ENCODE results near the gene MPPED2. TPM values are rescaled to one million over a fixed set of nuclear protein-coding genes. Genes with fewer than 3 reads are reported as not detected.

MPPED2 gene
- total and polyA plus RNA-seq, 10 of the 15 experiments (the other 5 are each of a cell fraction or from before 2014, with no cell fraction given): not detected

DNA sequence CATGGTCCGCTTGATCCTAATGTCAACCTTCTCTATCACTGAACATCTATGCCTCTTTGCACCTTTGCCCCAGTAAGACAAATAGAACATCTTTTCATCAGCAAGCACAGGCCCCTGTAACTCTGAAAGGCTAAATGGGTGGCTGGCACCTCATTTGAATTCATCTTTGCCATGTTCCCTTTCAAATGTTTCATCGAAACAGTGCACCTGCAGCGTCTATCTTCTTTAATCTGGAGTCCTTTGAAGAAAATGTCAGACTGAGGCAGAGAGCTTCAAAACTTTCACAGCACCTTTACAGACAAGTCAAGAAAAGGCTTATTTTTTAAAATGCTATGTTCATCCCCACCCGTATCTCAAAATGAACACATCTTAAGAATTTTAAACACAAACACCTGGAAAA is 3.4 kb downstream of the MPPED2 start (continued):
- no peak for TF ChIP-seq ZNF592 (IDR thresholded peaks at IDR 0.05)
- TF ChIP-seq FOXM1 (IDR thresholded peaks at IDR 0.05; ENCODE audit: low read depth, low read length): no peak
- no peak for TF ChIP-seq JUND (IDR thresholded peaks at IDR 0.05; ENCODE audit: low read depth, low read length)
- no peak for TF ChIP-seq ETV6 (conservative IDR thresholded peaks at IDR 0.05 in 1 of 2, IDR thresholded peaks at IDR 0.05 in 1 of 2; ENCODE audit: borderline replicate concordance in 1 of 2, low read depth in 1 of 2)

DNA sequence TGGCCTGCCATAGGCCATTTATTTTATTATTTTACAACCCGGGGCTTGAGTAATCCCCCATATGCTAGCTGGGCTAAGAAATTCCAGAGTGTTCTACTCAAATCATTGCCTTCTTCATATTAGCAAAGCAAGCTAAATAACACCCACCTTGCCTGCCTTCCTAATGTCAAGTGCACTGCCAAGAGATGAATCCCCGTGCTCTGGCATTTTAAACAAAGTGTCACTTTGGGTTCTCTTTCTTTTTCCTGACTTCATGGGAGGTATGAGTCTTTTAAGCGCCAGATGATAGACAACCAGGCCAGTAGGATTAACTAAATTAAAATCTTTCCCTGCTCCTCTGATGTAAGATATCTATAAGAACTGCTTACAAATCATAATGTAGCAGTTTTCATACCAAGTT is 4.5 kb downstream of the MPPED2 start:
- no peak overlapping the region for H3K27ac ChIP-seq (ENCODE audit: control insufficient read depth, insufficient read depth)
- SMC1A ChIA-PET (ENCODE audit: uncharacterized antibody, unreplicated experiment): interaction anchor here (1.0 kb wide), 1 partner anchor 10 kb away, joined by 3 read pairs; no protein-coding TSS in a partner anchor
- intact Hi-C loops (cut with micrococcal nuclease; ENCODE audit: unreplicated experiment): no loop called here
- H3K4me1 ChIP-seq (ENCODE audit: control insufficient read depth, insufficient read depth, low read length): no peaks in the 10 kb centered on the region
- no peak for DNase-seq (ENCODE audit: low read depth, low spot score)
- H3K9me3 ChIP-seq (replicated peaks; ENCODE audit: control insufficient read depth, insufficient read depth, low read length): no peaks in the 10 kb centered on the region
- RAD21 ChIA-PET (ENCODE audit: unreplicated experiment): no interaction called here
- no TSS peak for BruUV-seq (replicated peaks)
- H3K4me2 ChIP-seq (ENCODE audit: control insufficient read depth, insufficient read depth): no peak overlapping the region
- CTCF ChIA-PET: no interaction called here
- POLR2A ChIA-PET: no interaction called here
- WGBS (ENCODE audit: insufficient coverage, insufficient replicate concordance, low lambda C conversion rate, missing lambda C conversion rate): 13% methylated on average over 3 of the region's 3 CpGs
- H3K4me3 ChIP-seq: no peak overlapping the region
- no peaks in the 10 kb centered on the region for H4K20me1 ChIP-seq (ENCODE audit: control insufficient read depth, insufficient read depth)
- H2AFZ ChIP-seq (ENCODE audit: control insufficient read depth, low read depth, low read length): no peak overlapping the region
- FAIRE-seq: no peak
- H3K9ac ChIP-seq (ENCODE audit: control insufficient read depth, insufficient read depth, low read length): no peak overlapping the region
- TF ChIP-seq SPI1 (IDR thresholded peaks at IDR 0.05; ENCODE audit: borderline replicate concordance, insufficient read depth, low read depth, low read length) (no peak), SMARCA5 (IDR thresholded peaks at IDR 0.05) (no peak), PRDM15 (CRISPR knock-in tag; IDR thresholded peaks at IDR 0.05) (no peak), RCOR1 (conservative IDR thresholded peaks at IDR 0.05; ENCODE audit: low read depth, low read length) (no peak), SREBF2 (IDR thresholded peaks at IDR 0.05; ENCODE audit: low read length) (no peak), SMC3 (IDR thresholded peaks at IDR 0.05; ENCODE audit: borderline replicate concordance, low read length) (no peak), NKRF (conservative IDR thresholded peaks at IDR 0.05) (no peak), CEBPB (IDR thresholded peaks at IDR 0.05; ENCODE audit: borderline replicate concordance in 1 of 2, low read depth in 2 of 2, low read length in 2 of 2) (no peak), EZH2 (IDR thresholded peaks at IDR 0.05; ENCODE audit: borderline replicate concordance, control insufficient read depth, low read depth, low read length) (no peak)
- no peak for ATAC-seq
- H3K79me2 ChIP-seq (ENCODE audit: control insufficient read depth, insufficient read depth, low read length): no peaks in the 10 kb centered on the region
- H3K36me3 ChIP-seq (ENCODE audit: control insufficient read depth in 2 of 2, insufficient read depth in 2 of 2, low read length in 1 of 2): no peaks in the 10 kb centered on the region
- in situ Hi-C loops (cut with MboI): no loop called here
- peaks cover 4 to 7% of the 10 kb centered on the region in 2 experiments for H3K27me3 ChIP-seq (replicated peaks in 1 of 2; ENCODE audit: control insufficient read depth in 2 of 2, insufficient read depth in 2 of 2, low read length in 1 of 2)

Measured in GM12878 (cell line).